B cell (primary cell): ENCODE data around the gene UTS2R. TPM values are rescaled to one million over a fixed set of nuclear protein-coding genes. Genes with fewer than 3 reads are reported as not detected.

Experiments used
- ATAC-seq: fragments of 200-7000 bp; cut with Tn5 transposase; one replicate; pipeline ENCODE4 v1.10.0; 2021; ENCODE audit warnings: low read depth, mild to moderate bottlenecking, moderate number of reproducible peaks, moderate library complexity
- CTCF ChIA-PET: fragments of 350-600 bp; sonication (Branson Sonifier 250); formaldehyde crosslinking; loops from one replicate; lab custom pipeline; 2021; ENCODE audit warnings: antibody characterized with exemption, inconsistent platforms; lab: Charles Lee
- POLR2A ChIA-PET: fragments of 350-600 bp; sonication (Branson Sonifier 250); formaldehyde crosslinking; loops from one replicate; lab custom pipeline; 2021; ENCODE audit warnings: antibody characterized with exemption; lab: Charles Lee
- DNase-seq: peaks from one replicate; pipeline ENCODE4 v3.0.0; 2013
- H2AFZ ChIP-seq: 2 replicates; pipeline ENCODE4 v1.6.1; 2012; ENCODE audit warnings: mild to moderate bottlenecking, low read depth, low read length; ENCODE audit not compliant: insufficient read depth, poor library complexity, severe bottlenecking
- H3K27ac ChIP-seq, 2 donors: 1 replicate in 1 of 2; 2 replicates in 1 of 2; pipeline ENCODE4 v1.5.1; 2012 to 2013; ENCODE audit warnings: low read length in 2 of 2, mild to moderate bottlenecking in 2 of 2, moderate library complexity in 1 of 2
- H3K27me3 ChIP-seq, 4 experiments: fragments of 200-600 bp in 1 of 4; sonication (generic) in 1 of 4; replicated peaks in 1 of 4; 1 replicate in 2 of 4; 2 replicates in 2 of 4; pipeline versions ENCODE4 v1.6.1 to v1.7.0; 2013 to 2016; ENCODE audit warnings: low read length in 3 of 4, mild to moderate bottlenecking in 2 of 4, mixed read lengths in 1 of 4, moderate library complexity in 1 of 4; ENCODE audit not compliant: insufficient read depth in 4 of 4, control insufficient read depth in 3 of 4; ENCODE audit errors: control extremely low read depth in 1 of 4
- H3K36me3 ChIP-seq, 2 experiments: replicated peaks in 1 of 2; 1 replicate in 1 of 2; 2 replicates in 1 of 2; pipeline versions ENCODE4 v1.6.1 to v1.7.1; 2013; ENCODE audit warnings: low read length in 1 of 2; ENCODE audit not compliant: insufficient read depth in 2 of 2, control insufficient read depth in 1 of 2; ENCODE audit errors: control extremely low read depth in 1 of 2, extremely low read depth in 1 of 2
- H3K4me1 ChIP-seq, 2 donors: fragments of 200-600 bp in 1 of 2; sonication (generic) in 1 of 2; 1 replicate in 1 of 2; 2 replicates in 1 of 2; pipeline versions ENCODE4 v1.5.1 to v1.6.1; 2013 to 2017; ENCODE audit warnings: low read length in 2 of 2; ENCODE audit not compliant: control insufficient read depth in 2 of 2, insufficient read depth in 2 of 2
- H3K4me2 ChIP-seq: replicated peaks from 2 replicates; pipeline ENCODE3; 2012; ENCODE audit warnings: mild to moderate bottlenecking, low read depth, low read length; ENCODE audit not compliant: poor library complexity, severe bottlenecking
- H3K4me3 ChIP-seq, 5 experiments: fragments of 200-600 bp in 1 of 5; sonication (generic) in 1 of 5; 1 replicate in 3 of 5; 2 replicates in 2 of 5; pipeline versions ENCODE4 v1.5.1 to v1.7.0; 2011 to 2016; ENCODE audit warnings: low read length in 4 of 5, mild to moderate bottlenecking in 4 of 5, low read depth in 2 of 5, control low read depth in 1 of 5, moderate library complexity in 1 of 5; ENCODE audit not compliant: insufficient read depth in 1 of 5; ENCODE audit errors: control extremely low read depth in 1 of 5, extremely low read depth in 1 of 5
- H3K79me2 ChIP-seq: fragments of 200-600 bp; sonication (generic); one replicate; pipeline ENCODE4 v1.6.0; 2016; ENCODE audit warnings: low read length; ENCODE audit not compliant: control insufficient read depth, insufficient read depth
- H3K9ac ChIP-seq: fragments of 200-600 bp; sonication (generic); 2 replicates; pipeline ENCODE4 v1.6.1; 2017; ENCODE audit warnings: mild to moderate bottlenecking, low read length, moderate library complexity
- H3K9me3 ChIP-seq, 3 donors: one replicate each; pipeline versions ENCODE4 v1.6.1 to v1.7.1; 2013; ENCODE audit warnings: low read length in 2 of 3; ENCODE audit not compliant: control insufficient read depth in 2 of 3, insufficient read depth in 1 of 3; ENCODE audit errors: control extremely low read depth in 1 of 3
- H4K20me1 ChIP-seq: 2 replicates; pipeline ENCODE4 v1.6.0; 2012; ENCODE audit warnings: mild to moderate bottlenecking, low read length; ENCODE audit not compliant: insufficient read depth, control insufficient read depth, poor library complexity, severe bottlenecking
- H3K27ac Mint-ChIP-seq: one replicate; pipeline ENCODE4 v1.8.0; 2021; ENCODE audit warnings: mixed read lengths
- H3K27me3 Mint-ChIP-seq: one replicate; pipeline ENCODE4 v1.8.0; 2021; ENCODE audit warnings: mixed read lengths
- H3K4me1 Mint-ChIP-seq: one replicate; pipeline ENCODE4 v1.8.0; 2021; ENCODE audit warnings: mixed read lengths
- H3K4me3 Mint-ChIP-seq: one replicate; pipeline ENCODE4 v1.8.0; 2021; ENCODE audit warnings: mixed read lengths
- H3K9me3 Mint-ChIP-seq: one replicate; pipeline ENCODE4 v1.8.0; 2022; ENCODE audit warnings: mixed read lengths; ENCODE audit not compliant: insufficient read depth
- CTCF ChIP-seq: fragments of 200-600 bp; IDR thresholded peaks from one replicate; pipeline ENCODE4 v1.8.0; 2022; ENCODE audit warnings: antibody characterized with exemption, mild to moderate bottlenecking
- EZH2 ChIP-seq: IDR thresholded peaks from 2 replicates; pipeline ENCODE4 v1.6.1; 2012; ENCODE audit warnings: borderline replicate concordance, low read depth, mild to moderate bottlenecking, moderate library complexity, low read length; ENCODE audit not compliant: insufficient read depth, poor library complexity, severe bottlenecking
- WGBS: methylation state at CpG from one replicate; pipeline ENCODE4 v1.1.5; 2013; ENCODE audit warnings: missing lambda C conversion rate; ENCODE audit not compliant: insufficient coverage; 5-methylcytosine and 5-hydroxymethylcytosine counted together
- intact Hi-C: fragments of 100-400 bp; cut with micrococcal nuclease; formaldehyde crosslinking; loops from one replicate; pipeline ENCODE4 v1.10.0; 2022
- polyA plus RNA-seq: library from polyadenylated mRNA; depleted of rRNA; stranded (reverse); fragments of >200 nt; gene quantifications from 2 replicates; pipeline ENCODE4 v1.2.3, GENCODE V29; 2012
- total RNA-seq, 2 donors: library from RNA; stranded (reverse); fragments of 120-200 nt in 1 of 2; gene quantifications; 1 replicate in 1 of 2; 2 replicates in 1 of 2; pipeline versions ENCODE4 v1.2.3 to v1.2.4, GENCODE V29; 2013 to 2022

UTS2R gene
- total and polyA plus RNA-seq, 2 donors (not counting 1 experiment from before 2014, with no cell fraction given), result 0.86 TPM; not detected in 1

- Histone ChIP-seq H3K27ac (no peak overlapping the region), H3K4me3 (no peak overlapping the region), H3K4me1 (no peaks in the 10 kb centered on the region), H2AFZ (no peak overlapping the region), H4K20me1 (no peaks in the 10 kb centered on the region), H3K4me2 (no peak overlapping the region), H3K27me3 (peaks cover 0 to 44% (median 4%) of the 10 kb centered on the region in 4 experiments), H3K36me3 (no peaks in the 10 kb centered on the region), H3K9ac (no peak overlapping the region), H3K9me3 (no peaks in the 10 kb centered on the region), H3K79me2 (no peaks in the 10 kb centered on the region)
- ChIA-PET POLR2A (no interaction called here), CTCF (interaction anchor here (0.7 kb wide), 1 partner anchor 14 kb away, joined by 3 read pairs; no protein-coding TSS in a partner anchor)
- intact Hi-C loops, result no loop called here
- H3K4me3 Mint-ChIP-seq, result no peak overlapping the region
- DNase-seq (no peak), ATAC-seq (no peak)
- 74% methylated on average over 20 of the region's 22 CpGs for WGBS
- TF ChIP-seq EZH2 (no peak), CTCF (no peak)
- H3K27me3 Mint-ChIP-seq, result peaks cover 15% of the 10 kb centered on the region
- peaks cover 3% of the 10 kb centered on the region for H3K4me1 Mint-ChIP-seq
- no peaks in the 10 kb centered on the region for H3K9me3 Mint-ChIP-seq
- H3K27ac Mint-ChIP-seq, result no peak overlapping the region
Observed at GRCh38 chr17:82384051-82384729, 12.6 kb downstream of the UTS2R start.

- no peak overlapping the region for H3K4me3 Mint-ChIP-seq
Observed at GRCh38 chr17:82384730-82385481, 13.3 kb downstream of the UTS2R start.

More at GRCh38 chr17:82384730-82385481, 13.3 kb downstream of the UTS2R start:
- intact Hi-C loops, result no loop called here
- 65% methylated on average over 26 of the region's 26 CpGs for WGBS
- DNase-seq (no peak), ATAC-seq (no peak)
- Histone ChIP-seq H3K27ac (no peak overlapping the region), H3K9me3 (no peaks in the 10 kb centered on the region), H3K4me1 (no peaks in the 10 kb centered on the region), H3K79me2 (no peaks in the 10 kb centered on the region), H3K9ac (no peak overlapping the region), H4K20me1 (no peaks in the 10 kb centered on the region), H3K27me3 (peaks cover 0 to 39% (median 4%) of the 10 kb centered on the region in 4 experiments), H2AFZ (no peak overlapping the region), H3K4me2 (no peak overlapping the region), H3K36me3 (no peaks in the 10 kb centered on the region), H3K4me3 (no peak overlapping the region)
- Mint-ChIP-seq H3K9me3 (no peaks in the 10 kb centered on the region), H3K27me3 (peaks cover 12% of the 10 kb centered on the region), H3K27ac (no peak overlapping the region), H3K4me1 (peaks cover 2% of the 10 kb centered on the region)
- POLR2A ChIA-PET, result no interaction called here
- no peak for TF ChIP-seq EZH2
- no peak for TF ChIP-seq CTCF
- CTCF ChIA-PET, result no interaction called here
